Right lobe of liver (tissue), 4 donors: ENCODE results near the gene KRTAP19-5.
A peak's percentile ranks its signal among the peaks of the same experiment; 100 is the strongest.

ENCODE experiments used
- POLR2A ChIP-seq: fragments of 450-650 bp; IDR thresholded peaks from one replicate; pipeline ENCODE4 v1.6.1; 2017; ENCODE audit warnings: antibody characterized with exemption, mild to moderate bottlenecking
- TF ChIP-seq, protein P1 (sequence below), 4 donors: fragments of 200-600 bp in 3 of 4; fragments of 450-650 bp in 1 of 4; IDR thresholded peaks; one replicate each; pipeline versions ENCODE4 v1.5.1 to v1.8.0; 2016 to 2022; ENCODE audit warnings: antibody characterized with exemption in 4 of 4, mild to moderate bottlenecking in 2 of 4
- donor health status: DM: no; HTN: no; CAD: no.
- donor health status: DM: no; HTN: no; CAD: no.
- donor health status: DM: no; HTN: yes; CAD: no.

GRCh38 chr21:30463713-30464112 lies 38.2 kb downstream of the KRTAP19-5 start:
- TF ChIP-seq, protein P1, sequence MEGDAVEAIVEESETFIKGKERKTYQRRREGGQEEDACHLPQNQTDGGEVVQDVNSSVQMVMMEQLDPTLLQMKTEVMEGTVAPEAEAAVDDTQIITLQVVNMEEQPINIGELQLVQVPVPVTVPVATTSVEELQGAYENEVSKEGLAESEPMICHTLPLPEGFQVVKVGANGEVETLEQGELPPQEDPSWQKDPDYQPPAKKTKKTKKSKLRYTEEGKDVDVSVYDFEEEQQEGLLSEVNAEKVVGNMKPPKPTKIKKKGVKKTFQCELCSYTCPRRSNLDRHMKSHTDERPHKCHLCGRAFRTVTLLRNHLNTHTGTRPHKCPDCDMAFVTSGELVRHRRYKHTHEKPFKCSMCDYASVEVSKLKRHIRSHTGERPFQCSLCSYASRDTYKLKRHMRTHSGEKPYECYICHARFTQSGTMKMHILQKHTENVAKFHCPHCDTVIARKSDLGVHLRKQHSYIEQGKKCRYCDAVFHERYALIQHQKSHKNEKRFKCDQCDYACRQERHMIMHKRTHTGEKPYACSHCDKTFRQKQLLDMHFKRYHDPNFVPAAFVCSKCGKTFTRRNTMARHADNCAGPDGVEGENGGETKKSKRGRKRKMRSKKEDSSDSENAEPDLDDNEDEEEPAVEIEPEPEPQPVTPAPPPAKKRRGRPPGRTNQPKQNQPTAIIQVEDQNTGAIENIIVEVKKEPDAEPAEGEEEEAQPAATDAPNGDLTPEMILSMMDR (IDR thresholded peaks at IDR 0.05) = peak in 1 of 4 donors; percentile 43
- TF ChIP-seq POLR2A = no peak
